ENCODE results near the gene ENKD1. TPM values are rescaled to one million over a fixed set of nuclear protein-coding genes. Genes with fewer than 3 reads are reported as not detected.
A peak's percentile ranks its signal among the peaks of the same experiment; 100 is the strongest.

ENKD1 gene
- total RNA-seq, 2 donors from 2014 or later = 19.0 to 21.2 TPM

DNA sequence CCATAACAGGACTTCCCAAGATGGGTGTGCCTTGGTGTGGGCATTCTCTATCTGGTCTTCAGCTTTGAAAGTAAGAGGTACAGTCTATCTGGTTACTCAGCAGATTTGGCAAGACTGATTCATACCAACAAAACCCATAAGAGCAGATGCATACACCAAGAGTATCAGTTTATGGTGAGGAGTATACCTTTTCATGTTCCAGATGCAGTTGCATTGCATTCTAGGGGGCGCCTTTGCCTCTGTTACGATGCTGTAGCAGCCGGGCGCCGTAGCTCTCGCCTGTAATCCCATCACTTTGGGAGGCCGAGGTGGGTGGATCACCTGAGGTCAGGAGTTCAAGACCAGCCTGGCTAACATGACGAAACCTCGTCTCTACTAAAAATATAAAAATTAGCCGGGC is 52.7 kb downstream of the ENKD1 start:
- peaks cover 76% of the 10 kb centered on the region for H3K36me3 ChIP-seq (ENCODE audit: control insufficient read depth, insufficient read depth, low read length)
- Mint-ChIP-seq H3K27me3 (ENCODE audit: insufficient read depth) (no peaks in the 10 kb centered on the region), H3K36me3 (ENCODE audit: low read depth) (peaks cover 69% of the 10 kb centered on the region), H3K9me3 (no peaks in the 10 kb centered on the region), H3K4me3 (no peak overlapping the region), H3K4me1 (no peaks in the 10 kb centered on the region), H3K27ac (no peak overlapping the region)
- H3K4me1 ChIP-seq (ENCODE audit: control insufficient read depth, insufficient read depth, low read length) = no peaks in the 10 kb centered on the region
- TF ChIP-seq, protein P1, sequence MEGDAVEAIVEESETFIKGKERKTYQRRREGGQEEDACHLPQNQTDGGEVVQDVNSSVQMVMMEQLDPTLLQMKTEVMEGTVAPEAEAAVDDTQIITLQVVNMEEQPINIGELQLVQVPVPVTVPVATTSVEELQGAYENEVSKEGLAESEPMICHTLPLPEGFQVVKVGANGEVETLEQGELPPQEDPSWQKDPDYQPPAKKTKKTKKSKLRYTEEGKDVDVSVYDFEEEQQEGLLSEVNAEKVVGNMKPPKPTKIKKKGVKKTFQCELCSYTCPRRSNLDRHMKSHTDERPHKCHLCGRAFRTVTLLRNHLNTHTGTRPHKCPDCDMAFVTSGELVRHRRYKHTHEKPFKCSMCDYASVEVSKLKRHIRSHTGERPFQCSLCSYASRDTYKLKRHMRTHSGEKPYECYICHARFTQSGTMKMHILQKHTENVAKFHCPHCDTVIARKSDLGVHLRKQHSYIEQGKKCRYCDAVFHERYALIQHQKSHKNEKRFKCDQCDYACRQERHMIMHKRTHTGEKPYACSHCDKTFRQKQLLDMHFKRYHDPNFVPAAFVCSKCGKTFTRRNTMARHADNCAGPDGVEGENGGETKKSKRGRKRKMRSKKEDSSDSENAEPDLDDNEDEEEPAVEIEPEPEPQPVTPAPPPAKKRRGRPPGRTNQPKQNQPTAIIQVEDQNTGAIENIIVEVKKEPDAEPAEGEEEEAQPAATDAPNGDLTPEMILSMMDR (conservative IDR thresholded peaks at IDR 0.05) = peak; percentile 74
- DNase-seq = peak; percentile 85
- WGBS, 2 experiments (ENCODE audit: insufficient coverage in 1 of 2, insufficient read length in 1 of 2) = 93 to 98% methylated on average over 9 to 10 of the region's 10 CpGs
- no peak overlapping the region for H3K4me3 ChIP-seq (ENCODE audit: low read length)
- no peak overlapping the region for H3K9ac ChIP-seq (ENCODE audit: extremely low read depth, low read length, poor library complexity, severe bottlenecking)
- H3K27me3 ChIP-seq (ENCODE audit: control insufficient read depth, insufficient read depth, low read length, poor library complexity, severe bottlenecking) = no peaks in the 10 kb centered on the region
- H3K27ac ChIP-seq (ENCODE audit: low read depth, low read length) = no peak overlapping the region
- no peaks in the 10 kb centered on the region for H3K9me3 ChIP-seq (ENCODE audit: control insufficient read depth, low read length)

Other genes with a start within 250 kb of the ENKD1 start
- 10 to 100 TPM; 10.4 to 14.7 TPM for gene HSD11B2, start 235.6 kb downstream of the ENKD1 start, total RNA-seq
- 10 to 100 TPM; 56.0 to 58.3 TPM for gene ATP6V0D1, start 185.6 kb downstream of the ENKD1 start, total RNA-seq
- not detected for gene AGRP, start 183.2 kb downstream of the ENKD1 start, total RNA-seq
- gene RIPOR1, start 137.9 kb downstream of the ENKD1 start, total RNA-seq = 10 to 100 TPM; 39.9 to 54.1 TPM
- 10 to 100 TPM; 61.3 to 74.6 TPM for gene CTCF, start 104.2 kb downstream of the ENKD1 start, total RNA-seq
- gene CARMIL2, start 21.6 kb downstream of the ENKD1 start, total RNA-seq = 10 to 100 TPM; 13.6 to 19.8 TPM
- 10 to 100 TPM; 39.3 to 41.5 TPM for gene ACD, start 6.5 kb downstream of the ENKD1 start, total RNA-seq
- 1 to 10 TPM; 2.6 to 3.7 TPM for gene PARD6A, start 5.8 kb downstream of the ENKD1 start, total RNA-seq
- gene C16orf86, start 64 bp upstream of the ENKD1 start, total RNA-seq = 1 to 10 TPM; 3.6 to 4.7 TPM
- 10 to 100 TPM; 18.2 to 21.2 TPM for gene GFOD2, start 52.6 kb upstream of the ENKD1 start, total RNA-seq
- 10 to 100 TPM; 19.2 to 22.5 TPM for gene RANBP10, start 139.8 kb upstream of the ENKD1 start, total RNA-seq
- gene TSNAXIP1, start 140.1 kb upstream of the ENKD1 start, total RNA-seq = 1 to 10 TPM; 2.8 to 3.2 TPM
- gene THAP11, start 175.6 kb upstream of the ENKD1 start, total RNA-seq = 10 to 100 TPM; 28.0 to 32.9 TPM
- gene NUTF2, start 180.2 kb upstream of the ENKD1 start, total RNA-seq = 100 to 1,000 TPM; 201 to 218 TPM
- gene CENPT, start 180.9 kb upstream of the ENKD1 start, total RNA-seq = 10 to 100 TPM; 43.7 to 57.2 TPM
- 10 to 100 TPM; 69.2 to 74.3 TPM for gene EDC4, start 206.3 kb upstream of the ENKD1 start, total RNA-seq
- 1 to 10 TPM; 7.0 to 7.3 TPM for gene NRN1L, start 218.1 kb upstream of the ENKD1 start, total RNA-seq
- gene PSKH1, start 226.5 kb upstream of the ENKD1 start, total RNA-seq = 10 to 100 TPM; 32.1 to 37.4 TPM

Data from endodermal cell (in vitro differentiated cells).